ENCODE results near the gene TIMM17B. TPM values are rescaled to one million over a fixed set of nuclear protein-coding genes. Genes with fewer than 3 reads are reported as not detected.

TIMM17B gene
- total RNA-seq, 1 donor from 2014 or later, result 64.7 TPM

DNA sequence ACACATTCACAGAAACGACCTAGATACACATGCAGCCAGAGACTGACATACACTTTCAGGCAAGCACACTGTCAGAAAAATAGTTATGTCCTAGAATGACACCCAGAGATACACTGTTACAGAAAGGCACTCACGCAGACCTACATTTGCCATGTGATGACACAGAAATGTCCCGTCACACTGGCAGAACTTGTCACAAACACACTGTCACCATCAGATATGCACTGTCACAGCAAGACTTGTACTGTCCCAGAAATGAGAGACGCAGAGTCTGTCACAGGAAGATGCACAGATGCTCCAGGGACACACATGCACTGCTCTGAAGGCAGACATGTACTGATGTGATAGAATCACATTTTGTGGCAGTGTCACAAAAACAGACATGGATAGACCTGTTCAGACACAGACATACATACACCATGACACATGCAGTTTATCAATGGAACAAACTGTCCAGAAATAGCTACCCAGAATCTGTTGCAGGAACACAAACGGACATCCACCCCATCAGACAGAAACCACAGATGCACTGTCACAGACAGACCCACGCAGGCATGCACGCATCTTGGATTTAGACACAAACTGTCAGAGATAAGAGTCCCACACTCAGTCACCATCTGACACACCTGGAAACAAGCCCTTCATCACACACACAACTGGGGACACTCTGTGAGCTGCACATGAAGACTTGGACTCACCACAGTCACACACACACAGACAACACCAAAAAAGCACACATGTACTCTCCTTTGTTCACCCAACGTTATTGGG lies 22.6 kb upstream of the TIMM17B start:
- Mint-ChIP-seq H3K4me3 (peak overlapping the region; percentile 73), H3K36me3 (peaks cover 7% of the 10 kb centered on the region), H3K27ac (peak overlapping the region; percentile 91), H3K9me3 (peaks cover 6% of the 10 kb centered on the region), H3K27me3 (ENCODE audit: low read depth) (no peaks in the 10 kb centered on the region), H3K4me1 (peaks cover 22% of the 10 kb centered on the region)
- no peak for DNase-seq (ENCODE audit: low spot score in 2 of 2, unreplicated experiment in 2 of 2)
- TF ChIP-seq, protein P1, sequence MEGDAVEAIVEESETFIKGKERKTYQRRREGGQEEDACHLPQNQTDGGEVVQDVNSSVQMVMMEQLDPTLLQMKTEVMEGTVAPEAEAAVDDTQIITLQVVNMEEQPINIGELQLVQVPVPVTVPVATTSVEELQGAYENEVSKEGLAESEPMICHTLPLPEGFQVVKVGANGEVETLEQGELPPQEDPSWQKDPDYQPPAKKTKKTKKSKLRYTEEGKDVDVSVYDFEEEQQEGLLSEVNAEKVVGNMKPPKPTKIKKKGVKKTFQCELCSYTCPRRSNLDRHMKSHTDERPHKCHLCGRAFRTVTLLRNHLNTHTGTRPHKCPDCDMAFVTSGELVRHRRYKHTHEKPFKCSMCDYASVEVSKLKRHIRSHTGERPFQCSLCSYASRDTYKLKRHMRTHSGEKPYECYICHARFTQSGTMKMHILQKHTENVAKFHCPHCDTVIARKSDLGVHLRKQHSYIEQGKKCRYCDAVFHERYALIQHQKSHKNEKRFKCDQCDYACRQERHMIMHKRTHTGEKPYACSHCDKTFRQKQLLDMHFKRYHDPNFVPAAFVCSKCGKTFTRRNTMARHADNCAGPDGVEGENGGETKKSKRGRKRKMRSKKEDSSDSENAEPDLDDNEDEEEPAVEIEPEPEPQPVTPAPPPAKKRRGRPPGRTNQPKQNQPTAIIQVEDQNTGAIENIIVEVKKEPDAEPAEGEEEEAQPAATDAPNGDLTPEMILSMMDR (IDR thresholded peaks at IDR 0.05; ENCODE audit: unreplicated experiment), result no peak

DNA sequence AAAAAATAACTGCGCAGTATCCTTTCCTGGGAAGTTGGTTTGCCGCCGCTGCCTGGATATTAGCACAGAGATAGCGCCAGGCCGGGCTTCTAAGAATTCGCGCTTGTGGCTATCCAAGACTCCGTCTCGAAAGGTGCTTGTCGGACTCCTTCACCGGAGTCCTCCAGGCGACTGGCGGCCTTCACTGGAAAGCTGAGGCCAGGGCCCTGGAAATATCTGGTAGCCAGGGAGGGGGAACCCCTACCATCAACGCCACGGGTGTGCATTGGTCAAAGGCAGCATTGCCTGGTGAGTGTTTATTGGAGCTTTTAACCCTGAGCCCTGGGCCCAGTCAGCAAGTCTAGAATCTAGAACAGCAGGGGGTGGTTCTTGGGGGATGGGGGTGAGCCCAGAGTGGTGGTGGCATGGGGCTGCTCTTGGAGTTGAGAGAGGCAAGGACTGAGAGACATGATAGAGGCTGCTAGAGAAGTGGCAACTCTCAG lies 21.8 kb upstream of the TIMM17B start:
- Mint-ChIP-seq H3K9me3 (peaks cover 4% of the 10 kb centered on the region), H3K27me3 (ENCODE audit: low read depth) (no peaks in the 10 kb centered on the region), H3K36me3 (peaks cover 5% of the 10 kb centered on the region), H3K27ac (peak overlapping the region; percentile 91), H3K4me3 (peak overlapping the region; percentile 73), H3K4me1 (peaks cover 22% of the 10 kb centered on the region)
- DNase-seq (ENCODE audit: low spot score in 2 of 2, unreplicated experiment in 2 of 2), result no peak
- TF ChIP-seq, protein P1 (IDR thresholded peaks at IDR 0.05; ENCODE audit: unreplicated experiment), result no peak

DNA sequence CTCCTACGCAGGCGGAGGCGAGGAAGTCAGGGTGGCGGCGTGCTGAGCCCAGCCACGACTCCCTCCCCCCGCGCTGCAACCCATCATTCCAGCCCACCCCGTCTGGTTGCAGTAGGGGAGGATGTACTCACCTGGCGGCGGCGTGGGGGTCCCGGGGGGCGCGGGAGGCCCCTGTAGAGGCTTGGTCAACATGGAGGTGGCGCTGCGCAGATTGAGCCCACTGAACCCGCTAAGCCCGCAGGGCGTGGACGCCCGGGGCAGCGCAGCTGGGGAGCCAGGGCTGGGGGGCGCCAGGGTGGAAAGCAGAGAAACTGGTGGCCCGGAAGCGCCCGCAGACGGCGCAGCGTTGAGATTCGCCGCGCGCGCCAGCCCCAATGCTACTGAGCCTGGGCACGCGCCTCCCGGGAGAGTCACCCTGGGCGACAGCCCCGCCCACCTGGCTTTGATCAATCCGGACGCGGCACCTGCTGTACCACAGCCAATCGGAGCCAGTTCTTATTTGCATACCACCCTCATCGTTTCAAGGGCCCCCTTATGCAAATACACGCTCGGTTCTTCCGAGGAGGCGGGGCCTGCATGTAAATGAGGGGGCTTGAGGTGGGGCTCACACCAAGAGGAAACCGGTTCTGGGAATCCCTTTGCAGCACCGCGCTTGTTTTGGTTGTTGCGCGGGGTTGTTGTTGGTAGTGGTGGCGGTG lies 21.2 kb upstream of the TIMM17B start, which contains the start of gene PIM2:
Gene PIM2 (minus strand): TSS at position 382 of the 698 bp plus-strand sequence. CDS start 190 bp downstream, at position 192.
- TF ChIP-seq, protein P1 (IDR thresholded peaks at IDR 0.05; ENCODE audit: unreplicated experiment), result no peak
- Mint-ChIP-seq H3K9me3 (no peaks in the 10 kb centered on the region), H3K36me3 (peaks cover 4% of the 10 kb centered on the region), H3K27ac (peak within 1 kb of the TSS; percentile 91), H3K27me3 (ENCODE audit: low read depth) (no peaks in the 10 kb centered on the region), H3K4me1 (peaks cover 22% of the 10 kb centered on the region), H3K4me3 (peak within 1 kb of the TSS; percentile 73)
- DNase-seq (ENCODE audit: low spot score in 2 of 2, unreplicated experiment in 2 of 2), result peak; percentile 84 to 87

DNA sequence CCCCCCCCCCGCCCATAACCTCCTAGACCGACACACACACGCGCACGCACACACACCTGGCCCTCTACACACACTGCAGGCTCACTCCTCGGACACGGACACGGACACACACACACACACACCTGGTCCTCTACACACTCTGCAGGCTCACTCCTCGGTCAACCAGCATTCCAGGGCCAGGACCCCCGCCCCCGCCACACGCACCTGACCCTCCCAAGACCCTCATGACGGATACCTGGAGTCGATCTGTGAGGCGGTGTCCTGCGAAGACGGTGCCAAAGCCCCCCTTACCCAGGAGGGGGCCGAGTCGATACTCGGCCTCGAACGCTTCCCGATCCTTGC lies 20.7 kb upstream of the TIMM17B start:
- no peak for DNase-seq (ENCODE audit: low spot score in 2 of 2, unreplicated experiment in 2 of 2)
- H3K27me3 Mint-ChIP-seq (ENCODE audit: low read depth), result no peaks in the 10 kb centered on the region
- TF ChIP-seq, protein P1 (IDR thresholded peaks at IDR 0.05; ENCODE audit: unreplicated experiment), result no peak
- H3K36me3 Mint-ChIP-seq, result peaks cover 4% of the 10 kb centered on the region
- H3K4me1 Mint-ChIP-seq, result peaks cover 22% of the 10 kb centered on the region
- H3K27ac Mint-ChIP-seq, result peak overlapping the region; percentile 82
- no peaks in the 10 kb centered on the region for H3K9me3 Mint-ChIP-seq
- peak overlapping the region; percentile 73 for H3K4me3 Mint-ChIP-seq

DNA sequence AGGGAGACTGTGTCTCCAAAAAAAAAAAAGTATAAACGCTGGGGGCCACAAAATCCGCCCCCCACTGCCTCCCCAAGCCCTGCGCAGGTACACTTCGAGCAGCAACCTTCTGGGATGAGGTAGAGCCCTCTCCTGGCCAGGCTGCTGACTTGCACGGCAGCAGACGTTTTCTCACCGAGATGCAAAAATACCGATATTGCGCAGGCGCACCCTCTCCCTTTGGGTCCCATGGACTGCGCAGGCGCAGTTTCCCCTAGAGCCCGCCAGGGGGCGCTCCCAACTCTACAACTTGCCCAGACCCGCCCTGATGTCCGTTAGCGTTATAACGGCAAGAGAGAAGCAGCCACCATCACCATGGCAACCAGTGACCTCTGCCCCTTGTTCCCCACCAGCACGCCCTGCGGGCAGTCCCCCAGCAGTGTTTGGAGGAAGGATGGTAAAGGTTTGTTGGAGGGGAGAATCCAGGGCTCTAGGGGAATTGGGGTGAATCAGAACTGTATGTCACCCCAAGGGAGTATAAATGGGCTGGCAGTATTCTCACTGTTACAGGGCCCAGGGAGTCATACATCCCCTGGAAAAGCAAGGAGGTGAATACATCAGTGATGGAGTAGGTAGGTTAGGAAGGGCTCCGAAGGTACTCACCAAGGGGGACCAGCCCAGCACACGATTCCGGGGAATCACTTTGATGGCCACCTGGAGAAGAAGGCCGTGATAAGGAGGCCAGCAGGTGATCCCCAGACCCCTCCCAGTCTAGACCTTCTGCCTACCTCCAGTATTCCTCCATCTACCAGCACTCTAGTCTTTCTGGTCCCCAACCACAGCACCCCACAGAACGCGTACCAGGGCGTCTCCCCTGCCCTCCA lies 19.8 kb upstream of the TIMM17B start:
- peaks cover 4% of the 10 kb centered on the region for H3K36me3 Mint-ChIP-seq
- peaks cover 24% of the 10 kb centered on the region for H3K4me1 Mint-ChIP-seq
- peak overlapping the region; percentile 73 for H3K4me3 Mint-ChIP-seq
- peak; percentile 72 to 93 for DNase-seq (ENCODE audit: low spot score in 2 of 2, unreplicated experiment in 2 of 2)
- TF ChIP-seq, protein P1 (IDR thresholded peaks at IDR 0.05; ENCODE audit: unreplicated experiment), result peak; percentile 91
- H3K27me3 Mint-ChIP-seq (ENCODE audit: low read depth), result no peaks in the 10 kb centered on the region
- H3K27ac Mint-ChIP-seq, result peak overlapping the region; percentile 88
- no peaks in the 10 kb centered on the region for H3K9me3 Mint-ChIP-seq
